CD4-positive, alpha-beta T cell (primary cell): Measurements from ENCODE around the gene PRADC1. TPM values are rescaled to one million over a fixed set of nuclear protein-coding genes. Genes with fewer than 3 reads are reported as not detected.

ENCODE experiments used
- ATAC-seq: fragments of 200-7000 bp; cut with Tn5 transposase; one replicate; pipeline ENCODE4 v1.10.0; 2022; ENCODE audit warnings: mild to moderate bottlenecking; ENCODE audit not compliant: poor library complexity
- CTCF ChIA-PET: fragments of 350-600 bp; sonication (Branson Sonifier 250); formaldehyde crosslinking; loops from one replicate; lab custom pipeline; 2021; ENCODE audit warnings: antibody characterized with exemption, inconsistent platforms; lab: Charles Lee
- POLR2A ChIA-PET: fragments of 350-600 bp; sonication (Branson Sonifier 250); formaldehyde crosslinking; loops from one replicate; lab custom pipeline; 2021; ENCODE audit warnings: antibody characterized with exemption, inconsistent platforms; lab: Charles Lee
- DNase-seq, 14 experiments: peaks; one replicate each; pipeline ENCODE4 v3.0.0-alpha.2; 2013 to 2020; ENCODE audit warnings: mixed read lengths in 2 of 14
- H3K27ac ChIP-seq, 2 donors: one replicate each; pipeline versions ENCODE4 v1.5.1 to v1.7.0; 2013; ENCODE audit warnings: low read length in 2 of 2, low read depth in 1 of 2, mild to moderate bottlenecking in 1 of 2
- H3K27me3 ChIP-seq, 2 experiments: 1 replicate in 1 of 2; 2 replicates in 1 of 2; pipeline versions ENCODE4 v1.6.1 to v1.7.0; 2013; ENCODE audit warnings: low read length in 2 of 2, control low read depth in 1 of 2, mild to moderate bottlenecking in 1 of 2, moderate library complexity in 1 of 2; ENCODE audit not compliant: insufficient read depth in 2 of 2, control insufficient read depth in 1 of 2
- H3K36me3 ChIP-seq: one replicate; pipeline ENCODE4 v1.6.1; 2013; ENCODE audit warnings: low read length, control low read depth; ENCODE audit not compliant: insufficient read depth
- H3K4me1 ChIP-seq: one replicate; pipeline ENCODE4 v1.6.1; 2013; ENCODE audit warnings: low read length, control low read depth; ENCODE audit not compliant: insufficient read depth
- H3K4me3 ChIP-seq: one replicate; pipeline ENCODE4 v1.5.1; 2013; ENCODE audit warnings: mild to moderate bottlenecking, low read length, moderate library complexity
- H3K9me3 ChIP-seq, 2 experiments: 1 replicate in 1 of 2; 2 replicates in 1 of 2; pipeline versions ENCODE4 v1.6.1 to v1.7.0; 2013; ENCODE audit warnings: low read length in 2 of 2, mild to moderate bottlenecking in 2 of 2, control low read depth in 1 of 2, moderate library complexity in 1 of 2; ENCODE audit not compliant: control insufficient read depth in 1 of 2, insufficient read depth in 1 of 2
- H3K27ac Mint-ChIP-seq: one replicate; pipeline ENCODE4 v1.8.0; 2020; ENCODE audit warnings: mixed read lengths
- H3K27me3 Mint-ChIP-seq: one replicate; pipeline ENCODE4 v1.8.0; 2021; ENCODE audit warnings: mixed read lengths
- H3K36me3 Mint-ChIP-seq: one replicate; pipeline ENCODE4 v1.8.0; 2021; ENCODE audit warnings: low read depth, mixed read lengths
- H3K4me1 Mint-ChIP-seq: one replicate; pipeline ENCODE4 v1.8.0; 2021; ENCODE audit warnings: low read depth, mixed read lengths
- H3K4me3 Mint-ChIP-seq: one replicate; pipeline ENCODE4 v1.8.0; 2020; ENCODE audit warnings: mild to moderate bottlenecking, mixed read lengths
- H3K9me3 Mint-ChIP-seq: one replicate; pipeline ENCODE4 v1.8.0; 2020; ENCODE audit warnings: mixed read lengths
- intact Hi-C, 2 experiments: fragments of 100-400 bp; cut with DNase I in 1 of 2; cut with micrococcal nuclease in 1 of 2; formaldehyde crosslinking; loops; one replicate each; pipeline versions ENCODE4 v1.15.1 to v1.9.0; 2023 to 2025; cut with DNase I, micrococcal nuclease
- total RNA-seq, 174 experiments: library from RNA in 2 of 174; stranded (reverse) in 2 of 174; gene quantifications; one replicate each; pipeline ENCODE4 v1.2.3 and lab custom pipeline; 2021 to 2026
- TF ChIP-seq, protein P1 (sequence below): fragments of 200-600 bp; IDR thresholded peaks from one replicate; pipeline ENCODE4 v1.8.0; 2022; ENCODE audit warnings: antibody characterized with exemption, mild to moderate bottlenecking

The PRADC1 gene
- total RNA-seq, 2 experiments from 2014 or later = 2.9 to 3.0 TPM

- no peak overlapping the region for H3K4me3 Mint-ChIP-seq
- POLR2A ChIA-PET = no interaction called here
Observed at GRCh38 chr2:73197579-73197978, 35.5 kb downstream of the PRADC1 start.

GRCh38 chr2:73187549-73187948 lies 45.5 kb downstream of the PRADC1 start:
- POLR2A ChIA-PET = no interaction called here
- peaks cover 3% of the 10 kb centered on the region for H3K9me3 Mint-ChIP-seq

More at GRCh38 chr2:73197579-73197978, 35.5 kb downstream of the PRADC1 start:
- Histone ChIP-seq H3K36me3 (no peaks in the 10 kb centered on the region), H3K27me3 (peaks cover 11 to 24% of the 10 kb centered on the region in 2 experiments), H3K4me3 (no peak overlapping the region), H3K4me1 (peaks cover 8% of the 10 kb centered on the region), H3K9me3 (peaks cover 0 to 9% of the 10 kb centered on the region in 2 experiments), H3K27ac (no peak overlapping the region)
- intact Hi-C loops = no loop called here
- Mint-ChIP-seq H3K36me3 (no peaks in the 10 kb centered on the region), H3K4me1 (peaks cover 7% of the 10 kb centered on the region), H3K9me3 (no peaks in the 10 kb centered on the region), H3K27me3 (peaks cover 53% of the 10 kb centered on the region), H3K27ac (no peak overlapping the region)
- DNase-seq (no peak), ATAC-seq (no peak)
- TF ChIP-seq, protein P1, sequence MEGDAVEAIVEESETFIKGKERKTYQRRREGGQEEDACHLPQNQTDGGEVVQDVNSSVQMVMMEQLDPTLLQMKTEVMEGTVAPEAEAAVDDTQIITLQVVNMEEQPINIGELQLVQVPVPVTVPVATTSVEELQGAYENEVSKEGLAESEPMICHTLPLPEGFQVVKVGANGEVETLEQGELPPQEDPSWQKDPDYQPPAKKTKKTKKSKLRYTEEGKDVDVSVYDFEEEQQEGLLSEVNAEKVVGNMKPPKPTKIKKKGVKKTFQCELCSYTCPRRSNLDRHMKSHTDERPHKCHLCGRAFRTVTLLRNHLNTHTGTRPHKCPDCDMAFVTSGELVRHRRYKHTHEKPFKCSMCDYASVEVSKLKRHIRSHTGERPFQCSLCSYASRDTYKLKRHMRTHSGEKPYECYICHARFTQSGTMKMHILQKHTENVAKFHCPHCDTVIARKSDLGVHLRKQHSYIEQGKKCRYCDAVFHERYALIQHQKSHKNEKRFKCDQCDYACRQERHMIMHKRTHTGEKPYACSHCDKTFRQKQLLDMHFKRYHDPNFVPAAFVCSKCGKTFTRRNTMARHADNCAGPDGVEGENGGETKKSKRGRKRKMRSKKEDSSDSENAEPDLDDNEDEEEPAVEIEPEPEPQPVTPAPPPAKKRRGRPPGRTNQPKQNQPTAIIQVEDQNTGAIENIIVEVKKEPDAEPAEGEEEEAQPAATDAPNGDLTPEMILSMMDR = no peak
- CTCF ChIA-PET = interaction anchor here (1.1 kb wide), 1 partner anchor 15 kb away, joined by 5 read pairs; no protein-coding TSS in a partner anchor

GRCh38 chr2:73185965-73186364 lies 47.1 kb downstream of the PRADC1 start:
- TF ChIP-seq, protein P1 = no peak
- H3K4me3 ChIP-seq = no peak overlapping the region
- no peaks in the 10 kb centered on the region for H3K27me3 ChIP-seq
- Mint-ChIP-seq H3K9me3 (peaks cover 3% of the 10 kb centered on the region), H3K27me3 (peaks cover 32% of the 10 kb centered on the region), H3K36me3 (no peaks in the 10 kb centered on the region), H3K4me3 (no peak overlapping the region), H3K4me1 (no peaks in the 10 kb centered on the region), H3K27ac (no peak overlapping the region)
- H3K27ac ChIP-seq = no peak overlapping the region
- POLR2A ChIA-PET = no interaction called here
- H3K36me3 ChIP-seq = no peaks in the 10 kb centered on the region
- no peak for DNase-seq
- no peaks in the 10 kb centered on the region for H3K9me3 ChIP-seq
- ATAC-seq = no peak
- no peaks in the 10 kb centered on the region for H3K4me1 ChIP-seq
- CTCF ChIA-PET = interaction anchor here (1.7 kb wide), 1 partner anchor 9 kb away, joined by 10 read pairs; no protein-coding TSS in a partner anchor
- intact Hi-C loops = no loop called here

More at GRCh38 chr2:73187549-73187948, 45.5 kb downstream of the PRADC1 start:
- no peak for ATAC-seq
- CTCF ChIA-PET = interaction anchor here (2.2 kb wide), 1 partner anchor 10 kb away, joined by 13 read pairs; no protein-coding TSS in a partner anchor
- no peaks in the 10 kb centered on the region for H3K36me3 Mint-ChIP-seq
- DNase-seq = no peak
- H3K4me1 ChIP-seq = no peaks in the 10 kb centered on the region
- H3K27ac Mint-ChIP-seq = no peak overlapping the region
- no peaks in the 10 kb centered on the region for H3K4me1 Mint-ChIP-seq
- H3K27me3 ChIP-seq = no peaks in the 10 kb centered on the region
- H3K9me3 ChIP-seq = no peaks in the 10 kb centered on the region
- intact Hi-C loops = no loop called here
- TF ChIP-seq, protein P1 = no peak
- H3K4me3 Mint-ChIP-seq = no peak overlapping the region
- no peaks in the 10 kb centered on the region for H3K36me3 ChIP-seq
- H3K4me3 ChIP-seq = no peak overlapping the region
- H3K27ac ChIP-seq = no peak overlapping the region
- H3K27me3 Mint-ChIP-seq = peaks cover 32% of the 10 kb centered on the region

Other genes starting within 250 kb of the PRADC1 start
- gene SFXN5, start 161.5 kb downstream of the PRADC1 start, total RNA-seq = 1 to 10 TPM; 5.1 to 5.4 TPM
- 10 to 100 TPM; 12.6 to 13.8 TPM for gene RAB11FIP5, start 120.3 kb downstream of the PRADC1 start, total RNA-seq
- gene NOTO, start 30.7 kb downstream of the PRADC1 start, total RNA-seq = not detected
- 10 to 100 TPM; 39.1 to 46.7 TPM for gene SMYD5, start 19.0 kb downstream of the PRADC1 start, total RNA-seq
- 10 to 100 TPM; 86.9 to 96.9 TPM for gene CCT7, start 1.1 kb upstream of the PRADC1 start, total RNA-seq
- gene FBXO41, start 51.2 kb upstream of the PRADC1 start, total RNA-seq = 10 to 100 TPM; 14.0 to 16.0 TPM
- gene EGR4, start 60.3 kb upstream of the PRADC1 start, total RNA-seq = under 1 TPM; 0.14 to 0.17 TPM
- 10 to 100 TPM; 20.2 to 20.6 TPM for gene ALMS1, start 152.6 kb upstream of the PRADC1 start, total RNA-seq